ENCODE results near the gene KIF4A. TPM values are rescaled to one million over a fixed set of nuclear protein-coding genes. Genes with fewer than 3 reads are reported as not detected.
"Not testable (repeated sequence)": the region's sequence is repeated elsewhere in the genome, so short reads cannot be mapped to it uniquely, and the experiment has no call there.

The KIF4A gene
- 10 to 100 TPM in 1 of 4 donors, 1 to 10 TPM in 3; 2.5 to 11.0 (median 4.4) TPM for total RNA-seq

GRCh38 chrX:70289793-70290770 is at the start of gene KIF4A, which contains the start of gene PDZD11:
Gene KIF4A (plus strand): TSS chrX:70290104. CDS start chrX:70290459, 355 bp downstream.
Gene PDZD11 (minus strand): TSS chrX:70289927. CDS start chrX:70289341, 586 bp downstream.
- 40% methylated on average over 19 of the region's 62 CpGs; no CpG with 5 or more reads in 1 of the 2 donors for WGBS, 2 donors
- intact Hi-C loops (cut with DNase I), result no loop called here
- H3K36me3 ChIP-seq, result peaks cover 0 to 32% (median 0%) of the 10 kb centered on the region in 3 donors

GRCh38 chrX:70240751-70241150 is 49.2 kb upstream of the KIF4A start:
- intact Hi-C loops (cut with DNase I), result no loop called here
- H3K4me1 ChIP-seq, result no peaks in the 10 kb centered on the region
- no peak overlapping the region for H3K27ac ChIP-seq
- TF ChIP-seq POLR2A (IDR thresholded peaks at IDR 0.05), result no peak
- TF ChIP-seq, protein P1, sequence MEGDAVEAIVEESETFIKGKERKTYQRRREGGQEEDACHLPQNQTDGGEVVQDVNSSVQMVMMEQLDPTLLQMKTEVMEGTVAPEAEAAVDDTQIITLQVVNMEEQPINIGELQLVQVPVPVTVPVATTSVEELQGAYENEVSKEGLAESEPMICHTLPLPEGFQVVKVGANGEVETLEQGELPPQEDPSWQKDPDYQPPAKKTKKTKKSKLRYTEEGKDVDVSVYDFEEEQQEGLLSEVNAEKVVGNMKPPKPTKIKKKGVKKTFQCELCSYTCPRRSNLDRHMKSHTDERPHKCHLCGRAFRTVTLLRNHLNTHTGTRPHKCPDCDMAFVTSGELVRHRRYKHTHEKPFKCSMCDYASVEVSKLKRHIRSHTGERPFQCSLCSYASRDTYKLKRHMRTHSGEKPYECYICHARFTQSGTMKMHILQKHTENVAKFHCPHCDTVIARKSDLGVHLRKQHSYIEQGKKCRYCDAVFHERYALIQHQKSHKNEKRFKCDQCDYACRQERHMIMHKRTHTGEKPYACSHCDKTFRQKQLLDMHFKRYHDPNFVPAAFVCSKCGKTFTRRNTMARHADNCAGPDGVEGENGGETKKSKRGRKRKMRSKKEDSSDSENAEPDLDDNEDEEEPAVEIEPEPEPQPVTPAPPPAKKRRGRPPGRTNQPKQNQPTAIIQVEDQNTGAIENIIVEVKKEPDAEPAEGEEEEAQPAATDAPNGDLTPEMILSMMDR (IDR thresholded peaks at IDR 0.05), result no peak
- 83% methylated on average over 1 of the region's 1 CpG; no CpG with 5 or more reads in 1 of the 2 donors for WGBS, 2 donors
- no peak overlapping the region for H3K4me3 ChIP-seq
- DNase-seq, result no peak
- no peaks in the 10 kb centered on the region for H3K36me3 ChIP-seq
- H3K27me3 ChIP-seq, result no peaks in the 10 kb centered on the region
- no peaks in the 10 kb centered on the region for H3K9me3 ChIP-seq

More at GRCh38 chrX:70289793-70290770, at the start of gene KIF4A, which contains the start of gene PDZD11:
- DNase-seq, result peak; percentile 36
- Histone ChIP-seq H3K4me3 (peak within 1 kb of the TSS; percentile 43 to 67 (median 56)), H3K4me1 (peaks cover 0 to 19% (median 5%) of the 10 kb centered on the region in 3 donors), H3K27ac (peak within 1 kb of the TSS; percentile 76 to 86 (median 83)), H3K27me3 (no peaks in the 10 kb centered on the region), H3K9me3 (no peaks in the 10 kb centered on the region)
- TF ChIP-seq, protein P1 (IDR thresholded peaks at IDR 0.05), result no peak
- no peak for TF ChIP-seq POLR2A (IDR thresholded peaks at IDR 0.05)

DNA sequence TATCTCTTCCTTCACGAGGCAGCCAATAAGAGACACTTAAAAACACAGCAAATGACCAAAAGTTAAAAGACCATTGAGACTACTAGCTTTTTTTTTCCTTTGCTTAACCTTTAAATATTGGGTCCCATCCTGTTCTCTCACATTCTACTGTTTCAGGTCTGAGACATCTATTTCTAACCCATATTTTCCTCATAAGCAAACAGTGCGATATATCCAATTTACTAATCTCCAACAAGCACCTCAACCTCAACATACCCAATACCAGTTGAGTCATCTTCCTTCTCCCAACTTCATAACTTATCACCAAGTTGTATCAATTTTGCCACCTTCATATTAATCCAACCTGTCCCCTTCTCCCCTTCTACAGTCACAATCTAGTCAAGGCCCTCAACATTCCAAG is 48.4 kb upstream of the KIF4A start:
- H3K27ac ChIP-seq, result no peak overlapping the region
- TF ChIP-seq POLR2A (IDR thresholded peaks at IDR 0.05), result no peak
- TF ChIP-seq, protein P1 (IDR thresholded peaks at IDR 0.05), result no peak
- DNase-seq, result no peak
- H3K4me1 ChIP-seq, result no peaks in the 10 kb centered on the region
- H3K4me3 ChIP-seq, result no peak overlapping the region
- intact Hi-C loops (cut with DNase I), result no loop called here
- H3K36me3 ChIP-seq, result no peaks in the 10 kb centered on the region
- H3K9me3 ChIP-seq, result no peaks in the 10 kb centered on the region
- no peaks in the 10 kb centered on the region for H3K27me3 ChIP-seq
- 73 to 88% methylated on average over 2 of the region's 2 CpGs for WGBS, 2 donors

GRCh38 chrX:70243601-70244000 is 46.3 kb upstream of the KIF4A start:
- H3K27ac ChIP-seq; DNase-seq; H3K4me1 ChIP-seq; H3K4me3 ChIP-seq; H3K36me3 ChIP-seq; intact Hi-C loops (cut with DNase I); H3K27me3 ChIP-seq; H3K9me3 ChIP-seq: not testable (repeated sequence)
- WGBS, 2 donors, result no CpG with 5 or more reads among the region's 5 CpGs

DNA sequence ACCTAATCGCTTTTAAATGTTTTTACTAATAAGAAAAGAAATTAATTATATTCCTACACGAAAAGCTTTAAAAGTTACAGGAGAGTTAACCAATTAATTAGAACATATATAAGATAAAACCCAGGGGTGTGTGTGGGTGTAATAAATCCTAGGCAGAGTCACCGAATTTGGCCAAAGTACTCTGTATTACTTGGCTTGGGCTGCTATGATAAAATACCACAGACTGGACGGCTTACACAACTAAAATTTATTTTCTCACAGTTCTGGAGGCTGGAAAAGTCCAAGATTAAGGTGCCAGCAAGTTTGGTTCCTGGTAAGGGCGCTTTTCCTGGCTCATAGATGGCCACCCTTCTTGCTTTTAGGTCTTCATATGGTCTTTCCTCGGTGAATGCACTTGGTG is 45.0 kb upstream of the KIF4A start:
- DNase-seq, result no peak
- H3K4me1 ChIP-seq, result no peaks in the 10 kb centered on the region
- H3K27ac ChIP-seq, result no peak overlapping the region
- H3K9me3 ChIP-seq, result no peaks in the 10 kb centered on the region
- no peak overlapping the region for H3K4me3 ChIP-seq
- 67 to 72% methylated on average over 6 of the region's 6 CpGs for WGBS, 2 donors
- no peak for TF ChIP-seq POLR2A (IDR thresholded peaks at IDR 0.05)
- TF ChIP-seq, protein P1 (IDR thresholded peaks at IDR 0.05), result no peak
- intact Hi-C loops (cut with DNase I), result no loop called here
- H3K27me3 ChIP-seq, result no peaks in the 10 kb centered on the region
- H3K36me3 ChIP-seq, result no peaks in the 10 kb centered on the region
